ENCODE results near the gene HNRNPAB. TPM values are rescaled to one million over a fixed set of nuclear protein-coding genes. Genes with fewer than 3 reads are reported as not detected.

HNRNPAB gene
- total and polyA plus RNA-seq, 9 of the 15 experiments (the other 6 are each of a cell fraction or from before 2014, with no cell fraction given) = 34.6 to 425 (median 236) TPM

DNA sequence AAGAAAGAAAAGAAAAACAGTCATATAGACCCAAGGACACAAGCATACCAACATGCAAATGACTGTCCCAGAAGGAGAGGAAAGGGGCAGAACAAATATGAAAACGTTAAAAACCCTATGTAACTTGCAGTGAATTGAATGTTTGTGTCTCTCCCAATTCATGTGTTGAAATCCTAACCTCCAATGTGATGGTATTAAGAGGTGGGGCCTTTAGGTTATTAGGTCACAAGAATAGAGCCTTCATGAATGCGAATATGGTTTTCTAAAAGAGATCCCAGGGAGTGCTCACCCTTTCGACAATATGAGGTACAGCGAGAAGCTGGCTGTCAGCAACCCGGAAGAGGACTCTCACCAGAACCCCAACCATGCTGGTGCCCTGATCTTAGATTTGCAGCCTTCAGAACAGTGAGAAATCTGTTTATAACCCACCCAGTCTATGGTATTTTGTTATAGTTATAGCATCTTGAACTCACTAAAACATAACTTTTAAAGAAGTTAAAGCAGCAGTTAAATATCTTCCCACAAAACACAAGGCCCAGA is 14.0 kb downstream of the HNRNPAB start:
- peaks cover 7 to 19% of the 10 kb centered on the region in 2 experiments; a peak in 3 of 5 replicates for H3K4me1 ChIP-seq (replicated peaks in 1 of 2; ENCODE audit: control insufficient read depth in 2 of 2, insufficient read depth in 2 of 2, low read length in 2 of 2)
- DNase-seq (ENCODE audit: extremely low read depth in 1 of 4, low spot score in 3 of 4) (no peak), ATAC-seq (no peak), FAIRE-seq (no peak)
- in situ Hi-C loops (cut with MboI) (no loop called here), intact Hi-C loops (cut with micrococcal nuclease) (no loop called here)
- TF ChIP-seq RBFOX2 (IDR thresholded peaks at IDR 0.05; ENCODE audit: low read depth, low read length) = 0 out of 2 replicates have a peak, but pooled peaks have one; percentile 22
- no peak for TF ChIP-seq RFX5 (IDR thresholded peaks at IDR 0.05; ENCODE audit: low read depth, low read length)
- no peak for TF ChIP-seq SP2 (IDR thresholded peaks at IDR 0.05; ENCODE audit: extremely low read depth, low read depth, low read length, poor library complexity, severe bottlenecking)
- TF ChIP-seq MEF2A (IDR thresholded peaks at IDR 0.05; ENCODE audit: control insufficient read depth, low read depth, low read length) = no peak
- 0 out of 2 replicates have a peak, but pooled peaks have one; percentile 30 for TF ChIP-seq POLR2G (IDR thresholded peaks at IDR 0.05; ENCODE audit: low read depth, low read length)
- TF ChIP-seq ZNF197 (CRISPR knock-in tag; IDR thresholded peaks at IDR 0.05; ENCODE audit: low read depth) = no peak
- no peak for TF ChIP-seq TCF3 (CRISPR knock-in tag; IDR thresholded peaks at IDR 0.05)
- H3K36me3 ChIP-seq (ENCODE audit: control insufficient read depth, insufficient read depth, low read length) = peaks cover 80% of the 10 kb centered on the region; the same call in 2 of the 3 replicates
- POLR2A ChIA-PET = no interaction called here
- no TSS peak for BruUV-seq (replicated peaks)
- CTCF ChIA-PET (ENCODE audit: low intra/inter-chr PET ratio) = no interaction called here
- no peaks in the 10 kb centered on the region for H3K9me3 ChIP-seq (replicated peaks; ENCODE audit: control insufficient read depth, insufficient read depth, low read depth, low read length)
- H4K20me1 ChIP-seq (replicated peaks; ENCODE audit: control insufficient read depth, insufficient read depth, low read length) = peaks cover 11% of the 10 kb centered on the region
- no peaks in the 10 kb centered on the region for H3K27me3 ChIP-seq (ENCODE audit: control insufficient read depth in 2 of 2, insufficient read depth in 2 of 2, low read length in 2 of 2)
- no peak overlapping the region for H3K9ac ChIP-seq (ENCODE audit: insufficient read depth in 1 of 2, low read depth in 2 of 2, low read length in 2 of 2)
- no peaks in the 10 kb centered on the region for H3K79me2 ChIP-seq (ENCODE audit: control insufficient read depth, insufficient read depth, low read length)
- H3K9me1 ChIP-seq (ENCODE audit: control insufficient read depth, insufficient read depth, low read length) = peaks cover 5% of the 10 kb centered on the region
- no peak overlapping the region for H2AFZ ChIP-seq (ENCODE audit: low read depth, low read length)
- WGBS (ENCODE audit: insufficient coverage, low coverage, missing lambda C conversion rate) = 70% methylated on average over 5 of the region's 5 CpGs
- no peak overlapping the region for H3K4me2 ChIP-seq (ENCODE audit: insufficient read depth, low read length)
- no peak overlapping the region for H3K27ac ChIP-seq (ENCODE audit: extremely low read depth, low read depth, low read length)
- no peak overlapping the region for H3K4me3 ChIP-seq

Measured in K562 (cell line).